GM19239 (cell line): ENCODE data around the gene STRN4.
"Not testable (repeated sequence)": the region's sequence is repeated elsewhere in the genome, so short reads cannot be mapped to it uniquely, and the experiment has no call there.

Experiments
- DNase-seq: peaks from one replicate; pipeline ENCODE4 v3.0.0; 2011; ENCODE audit warnings: low spot score; ENCODE audit not compliant: insufficient read length
- FAIRE-seq: peaks from 2 replicates; lab custom pipeline; 2011; peaks lifted over from hg19 to GRCh38; lab: Jason Lieb, UNC

STRN4 gene, protein sequence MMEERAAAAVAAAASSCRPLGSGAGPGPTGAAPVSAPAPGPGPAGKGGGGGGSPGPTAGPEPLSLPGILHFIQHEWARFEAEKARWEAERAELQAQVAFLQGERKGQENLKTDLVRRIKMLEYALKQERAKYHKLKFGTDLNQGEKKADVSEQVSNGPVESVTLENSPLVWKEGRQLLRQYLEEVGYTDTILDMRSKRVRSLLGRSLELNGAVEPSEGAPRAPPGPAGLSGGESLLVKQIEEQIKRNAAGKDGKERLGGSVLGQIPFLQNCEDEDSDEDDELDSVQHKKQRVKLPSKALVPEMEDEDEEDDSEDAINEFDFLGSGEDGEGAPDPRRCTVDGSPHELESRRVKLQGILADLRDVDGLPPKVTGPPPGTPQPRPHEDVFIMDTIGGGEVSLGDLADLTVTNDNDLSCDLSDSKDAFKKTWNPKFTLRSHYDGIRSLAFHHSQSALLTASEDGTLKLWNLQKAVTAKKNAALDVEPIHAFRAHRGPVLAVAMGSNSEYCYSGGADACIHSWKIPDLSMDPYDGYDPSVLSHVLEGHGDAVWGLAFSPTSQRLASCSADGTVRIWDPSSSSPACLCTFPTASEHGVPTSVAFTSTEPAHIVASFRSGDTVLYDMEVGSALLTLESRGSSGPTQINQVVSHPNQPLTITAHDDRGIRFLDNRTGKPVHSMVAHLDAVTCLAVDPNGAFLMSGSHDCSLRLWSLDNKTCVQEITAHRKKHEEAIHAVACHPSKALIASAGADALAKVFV

DNA sequence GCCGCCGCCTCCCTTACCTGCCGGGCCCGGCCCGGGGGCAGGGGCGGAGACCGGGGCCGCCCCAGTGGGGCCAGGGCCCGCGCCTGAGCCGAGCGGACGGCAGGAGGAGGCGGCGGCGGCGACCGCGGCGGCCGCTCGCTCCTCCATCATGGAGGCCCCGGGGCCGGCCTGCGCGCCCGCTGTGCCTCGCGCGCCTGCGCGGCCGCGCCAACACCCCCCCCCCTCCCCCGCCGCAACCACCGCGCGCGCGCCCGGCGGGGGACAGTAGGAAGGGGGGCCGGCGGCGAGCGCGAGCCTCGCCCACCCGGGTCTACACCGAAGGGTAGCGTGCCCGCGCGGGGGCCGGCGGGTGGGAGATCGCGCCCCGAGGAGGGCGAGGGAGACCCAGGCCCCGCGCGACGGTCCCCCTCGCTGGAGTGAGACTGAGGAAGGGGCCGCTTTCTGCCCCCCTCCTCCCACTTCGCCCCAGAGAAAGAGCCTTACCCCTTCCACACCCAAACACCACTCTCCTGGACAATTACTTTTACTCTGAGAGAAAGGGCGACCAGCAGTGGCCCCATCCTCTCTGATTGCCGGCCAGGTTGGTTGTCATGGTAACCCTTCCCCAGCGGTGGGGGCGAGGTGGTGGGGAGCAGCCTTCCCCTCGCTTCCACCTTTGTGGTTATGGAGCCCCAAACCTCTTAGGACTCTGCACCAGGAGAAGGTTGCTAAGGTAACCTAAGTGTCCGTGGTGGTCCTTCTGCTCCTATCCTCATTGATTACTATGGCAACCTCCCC, at the start of gene STRN4:
STRN4 (minus strand) TSS at position 170 of the 777 bp plus-strand sequence; CDS start at position 150, 20 bp downstream.
- FAIRE-seq = peak; percentile 28
- DNase-seq = peak; percentile 87

DNA sequence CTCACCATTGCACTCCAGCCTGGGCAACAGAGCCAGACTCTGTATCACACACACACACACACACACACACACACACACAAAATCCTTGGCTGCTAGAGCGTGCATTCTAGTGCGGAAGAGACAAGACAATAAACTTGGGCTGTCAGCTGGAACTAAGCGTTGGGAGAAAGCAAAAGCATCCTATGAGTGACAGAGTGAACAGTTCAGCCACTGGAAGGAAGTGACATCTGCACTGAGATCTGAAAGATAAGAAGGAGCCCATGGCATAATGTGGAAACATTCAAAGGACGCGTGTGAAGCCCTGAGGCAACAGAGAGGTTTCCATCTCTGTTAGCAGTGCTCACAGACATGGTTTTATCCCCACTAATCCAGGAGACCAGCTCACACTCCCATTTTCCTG, 45.7 kb upstream of the STRN4 start:
- no peak for FAIRE-seq
- no peak for DNase-seq

DNA sequence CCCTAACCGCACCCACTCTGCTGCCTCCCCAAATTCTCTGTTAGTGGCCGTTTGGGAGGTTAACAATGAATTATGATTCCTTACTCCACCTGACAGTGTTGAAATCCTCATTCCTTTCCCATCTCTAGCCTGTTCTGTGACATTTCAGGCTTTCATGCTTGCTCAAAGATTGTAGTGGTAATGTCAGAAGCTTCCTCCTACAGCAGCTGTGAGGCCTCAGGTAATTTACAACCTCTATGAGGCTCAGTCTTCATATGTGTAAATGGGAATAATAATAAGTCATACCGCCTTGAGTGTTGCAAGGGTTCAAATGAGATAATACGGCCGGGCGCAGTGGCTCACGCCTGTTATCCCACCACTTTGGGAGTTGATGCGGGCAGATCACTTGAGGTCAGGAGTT, 43.1 kb upstream of the STRN4 start:
- FAIRE-seq = no peak

DNA sequence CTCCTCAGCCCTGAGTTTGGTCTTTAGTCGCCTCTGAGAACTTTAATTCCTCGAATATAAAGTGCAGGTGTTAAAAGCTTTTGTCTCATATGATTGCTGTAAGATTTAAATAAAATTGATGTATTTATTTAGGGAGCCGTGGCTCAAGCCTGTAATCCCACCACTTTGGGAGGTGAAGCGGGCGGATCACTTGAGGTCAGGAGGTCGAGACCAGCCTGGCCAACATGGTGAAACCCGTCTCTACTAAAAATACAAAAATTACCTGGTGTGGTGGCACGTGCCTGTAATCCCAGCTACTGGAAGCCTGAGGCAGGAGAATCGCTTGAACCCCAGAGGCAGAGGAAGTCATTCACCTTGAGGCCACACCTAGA, 42.7 kb upstream of the STRN4 start:
- DNase-seq = no peak
- no peak for FAIRE-seq

More for the DNA sequence above, 43.1 kb upstream of the STRN4 start:
- no peak for DNase-seq

DNA sequence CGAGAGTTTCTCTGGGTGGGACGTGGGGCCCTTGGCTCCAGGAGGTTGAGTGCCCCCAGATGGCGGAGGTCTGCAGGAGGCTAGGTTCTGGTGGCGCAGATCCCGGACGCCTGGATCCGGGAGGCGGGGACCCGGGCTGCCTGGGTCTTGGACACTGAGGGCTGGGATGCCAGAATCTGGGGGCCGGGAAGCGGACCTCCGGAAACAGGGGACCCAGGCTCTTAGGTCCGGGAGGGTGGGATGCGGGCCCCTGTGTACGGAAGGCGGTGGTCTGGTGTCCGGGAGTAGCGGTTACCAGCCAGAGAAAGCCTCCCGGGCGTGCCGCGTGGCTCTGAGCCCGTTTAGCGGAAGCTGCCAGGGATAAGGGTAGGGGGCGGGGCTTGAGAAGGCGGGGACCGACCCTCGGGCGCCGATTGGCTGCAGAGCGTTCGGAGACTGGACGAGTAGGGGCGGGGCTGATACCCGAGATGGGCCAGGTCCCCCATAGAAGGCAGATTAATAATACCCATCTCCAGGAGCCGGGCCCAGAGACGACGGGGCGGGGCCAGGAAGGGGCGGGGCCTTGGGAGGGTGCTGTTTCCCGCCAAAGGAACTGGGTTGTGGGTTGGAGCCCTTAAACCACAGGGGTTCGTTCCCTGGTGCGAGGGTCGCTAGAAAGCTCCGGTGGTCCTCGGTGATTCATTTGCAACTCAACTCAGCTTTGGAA, 42.2 kb upstream of the STRN4 start, which contains the start of gene SLC1A5:
SLC1A5 (minus strand) TSS at position 333 of the 706 bp plus-strand sequence. CDS start 629 bp downstream, outside the sequence.
- peak; percentile 78 for FAIRE-seq
- DNase-seq = peak; percentile 94

DNA sequence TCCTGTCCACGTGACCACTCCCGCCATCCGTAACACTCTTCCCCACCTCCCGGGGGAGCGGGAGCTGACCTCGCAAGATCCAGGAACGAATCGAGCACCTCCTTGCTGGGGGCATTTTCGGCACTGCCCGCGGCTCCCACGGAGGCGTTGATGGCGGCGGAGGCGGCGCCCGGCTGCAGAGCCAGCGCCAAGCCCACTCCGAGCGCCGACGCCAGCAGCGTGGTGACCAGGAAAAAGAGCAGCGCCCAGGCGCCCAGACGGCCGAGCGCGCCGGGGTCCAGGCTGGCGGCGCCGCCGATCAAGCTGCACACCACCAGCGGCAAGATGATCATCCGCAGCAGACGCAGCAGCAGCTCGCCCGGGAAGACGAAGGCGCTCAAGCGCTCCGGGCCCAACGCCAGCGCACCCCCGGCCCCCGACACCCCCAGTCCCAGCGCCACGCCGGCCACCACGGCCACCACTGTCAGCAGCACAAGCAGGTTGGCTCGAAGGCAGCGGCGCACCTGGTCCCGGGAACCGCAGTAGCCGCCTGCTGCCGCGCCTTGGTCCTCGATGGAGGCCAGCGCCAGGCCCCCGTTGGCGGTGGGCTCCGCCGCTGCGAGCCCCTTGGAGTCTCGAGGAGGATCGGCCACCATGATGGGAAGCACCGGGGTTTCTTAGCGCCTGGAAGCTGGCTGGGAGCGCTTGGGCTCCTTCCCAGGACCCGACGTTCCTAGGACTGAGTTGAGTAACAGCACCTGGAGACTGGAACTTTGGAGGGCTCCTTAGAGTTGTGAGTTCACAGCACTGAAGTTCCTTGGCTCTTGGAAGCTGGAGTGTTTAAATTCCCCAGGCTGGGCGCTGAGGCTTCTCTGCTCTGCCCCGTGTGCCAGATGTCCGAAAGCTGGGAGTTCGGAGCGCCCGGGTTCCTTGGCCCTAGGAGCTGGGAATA, 41.3 kb upstream of the STRN4 start:
- DNase-seq (no peak), FAIRE-seq (no peak)

DNA sequence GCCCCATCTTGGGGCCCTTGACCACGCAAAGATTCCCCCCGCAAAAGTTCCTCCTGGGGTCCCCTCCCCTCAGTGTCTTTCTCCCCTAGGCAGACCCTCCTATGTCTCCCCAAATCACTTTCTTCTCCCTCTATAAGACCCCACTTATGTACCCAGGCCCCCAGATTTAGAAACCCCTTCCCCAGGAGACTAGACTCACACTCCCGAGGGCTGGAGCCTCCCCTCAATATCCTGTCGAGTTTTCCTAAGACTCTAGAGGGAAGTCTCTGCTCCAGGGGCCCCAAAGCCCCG, 40.7 kb upstream of the STRN4 start:
- no peak for DNase-seq
- no peak for FAIRE-seq

DNA sequence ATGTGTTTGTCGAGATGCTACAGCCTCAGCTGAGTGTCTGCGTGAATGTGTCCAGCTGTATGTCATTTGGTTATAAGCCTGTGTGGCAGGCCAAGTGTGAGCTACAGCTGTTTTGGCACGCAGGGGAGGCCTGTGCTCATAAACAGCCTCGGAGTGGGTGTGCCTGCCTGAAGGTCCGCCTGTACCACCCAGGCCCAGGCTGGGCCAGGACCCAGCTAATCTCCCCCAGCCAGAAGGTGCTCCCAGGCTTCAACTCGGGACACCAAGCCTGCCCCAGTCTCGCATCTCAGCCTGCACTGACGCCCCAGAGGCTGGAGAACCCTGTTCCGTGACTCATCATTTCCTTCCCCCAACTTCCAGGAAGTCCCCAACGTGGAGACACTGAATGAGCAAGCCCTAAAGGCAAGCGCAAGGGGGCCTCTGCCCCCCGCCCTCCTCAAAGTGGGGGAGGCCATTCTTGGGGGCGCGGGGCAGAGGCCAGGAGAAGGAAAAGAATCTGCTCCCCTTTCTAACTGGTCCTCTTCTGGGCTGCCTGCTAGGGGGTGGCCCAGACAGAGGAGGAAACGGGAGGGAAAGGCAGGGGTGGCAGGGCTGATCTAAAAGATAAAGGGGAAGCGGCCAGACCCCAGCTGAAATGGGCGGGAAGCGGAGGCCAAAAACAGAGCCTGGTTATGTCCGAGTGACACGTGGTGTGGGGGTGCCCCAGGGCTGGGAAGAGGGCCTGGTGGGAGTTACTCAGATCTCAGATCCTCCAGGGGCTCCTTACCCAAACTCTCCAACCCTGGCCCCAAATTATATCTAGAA, 40.2 kb upstream of the STRN4 start:
- peak; percentile 67 for DNase-seq
- peak; percentile 81 for FAIRE-seq

DNA sequence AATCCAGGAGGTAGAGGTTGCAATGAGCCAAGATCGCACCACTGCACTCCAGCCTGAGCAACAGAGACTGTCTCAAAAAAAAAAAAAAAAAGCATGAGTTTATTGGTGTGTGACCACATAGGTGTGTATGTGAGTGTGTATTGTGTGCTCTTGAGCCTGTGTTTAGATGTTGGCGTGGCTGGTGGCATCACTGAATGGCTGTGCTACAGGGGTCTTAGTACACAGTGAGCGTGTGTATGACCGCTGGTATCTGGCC, 39.7 kb upstream of the STRN4 start:
- FAIRE-seq (no peak), DNase-seq (no peak)

DNA sequence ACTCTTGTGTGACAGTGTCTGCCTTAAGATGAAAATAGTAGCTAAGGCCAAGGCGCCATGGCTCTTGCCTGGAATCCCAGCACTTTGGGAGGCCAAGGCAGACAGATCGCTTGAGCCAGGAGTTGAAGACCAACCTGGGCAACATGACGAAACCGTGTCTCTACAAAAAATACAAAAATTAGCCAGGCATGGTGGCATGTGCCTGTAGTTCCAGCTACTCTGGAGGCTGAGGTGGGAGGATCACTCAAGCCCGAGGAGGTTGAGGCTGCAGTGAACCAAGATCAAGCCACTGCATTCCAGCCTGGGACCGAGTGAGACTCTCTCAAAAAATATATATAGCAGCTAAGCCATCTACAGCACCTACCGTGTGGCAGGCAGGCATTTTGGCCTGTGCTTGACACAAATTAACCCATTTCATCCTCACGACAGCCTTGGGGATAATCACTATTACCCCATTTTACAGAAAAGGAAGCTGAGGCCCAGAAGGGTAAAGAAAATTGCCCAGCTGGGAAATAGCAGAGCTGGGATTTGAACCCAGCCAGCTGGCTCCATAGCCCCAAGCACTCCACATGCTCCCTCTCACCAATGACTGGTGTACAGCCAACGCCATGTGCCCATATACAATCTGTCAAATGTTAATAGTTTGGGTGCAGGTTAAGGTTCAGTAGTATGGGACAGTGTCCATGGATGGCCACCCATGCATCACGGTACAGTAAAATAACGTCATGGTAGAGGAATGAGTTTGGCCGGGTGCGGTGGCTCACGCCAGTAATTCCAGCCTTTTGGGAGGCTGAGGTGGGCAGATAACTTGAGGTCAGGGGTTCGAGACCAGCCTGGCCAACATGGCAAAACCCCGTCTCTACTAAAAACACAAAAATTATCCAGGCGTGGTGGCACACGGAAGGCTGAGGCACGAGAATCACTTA, 39.1 kb upstream of the STRN4 start:
- DNase-seq (no peak), FAIRE-seq (peak; percentile 40)

GRCh38 chr19:46784262-46785053, 38.2 kb upstream of the STRN4 start:
- FAIRE-seq (peak; percentile 72), DNase-seq (peak; percentile 81)

- no peak for FAIRE-seq
- no peak for DNase-seq
These were observed 37.4 kb upstream of the STRN4 start for GRCh38 chr19:46783670-46784069.

DNA sequence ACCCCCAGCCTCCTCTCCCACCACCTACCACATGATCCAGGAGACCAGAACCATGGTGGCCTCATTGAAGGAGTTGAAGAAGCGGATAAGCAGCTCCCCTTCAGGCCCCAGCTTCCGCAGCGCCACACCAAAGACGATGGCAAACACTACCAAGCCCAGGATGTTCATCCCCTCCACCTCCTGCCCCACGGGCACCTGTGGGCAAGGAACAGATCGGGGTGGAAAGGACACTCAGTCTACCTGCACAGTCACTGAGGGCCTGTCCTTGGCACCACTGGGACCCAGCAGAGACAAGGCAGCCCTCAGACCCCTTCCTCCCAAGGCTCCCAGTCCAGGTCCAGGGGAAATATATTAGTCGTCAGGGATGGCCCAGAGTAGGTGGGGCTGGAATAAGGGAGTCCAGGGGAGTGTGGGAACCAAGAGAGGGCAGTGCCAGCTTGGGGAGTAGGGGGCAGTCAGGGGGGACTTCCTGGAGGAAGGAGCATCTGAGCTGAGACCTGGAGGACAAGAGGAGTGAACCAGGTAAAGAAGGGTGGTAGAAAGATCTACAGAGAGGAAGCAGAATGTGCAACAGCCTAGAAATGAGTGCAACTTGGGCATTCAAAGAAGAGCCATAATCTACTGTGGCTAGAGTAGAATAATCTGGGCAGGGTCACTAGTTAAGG, 36.2 kb upstream of the STRN4 start:
- FAIRE-seq (no peak), DNase-seq (no peak)

- DNase-seq, FAIRE-seq: not testable (repeated sequence)
These were observed 31.9 kb upstream of the STRN4 start for GRCh38 chr19:46777956-46778645.
